ENCODE data around the gene PSMB10. TPM values are rescaled to one million over a fixed set of nuclear protein-coding genes. Genes with fewer than 3 reads are reported as not detected.

The PSMB10 gene
- total RNA-seq, 1 donor from 2014 or later, result 36.6 TPM

- no peak for TF ChIP-seq CTCF (IDR thresholded peaks at IDR 0.05; ENCODE audit: insufficient read depth, low read length, poor library complexity, severe bottlenecking)
- no peaks in the 10 kb centered on the region for H3K27me3 ChIP-seq (ENCODE audit: control insufficient read depth, insufficient read depth, low read length)
- H3K4me3 ChIP-seq (ENCODE audit: low read depth, low read length), result no peak overlapping the region
- H3K36me3 ChIP-seq (ENCODE audit: control insufficient read depth, insufficient read depth, low read length), result no peaks in the 10 kb centered on the region
- DNase-seq (ENCODE audit: low read depth), result no peak
Measured at GRCh38 chr16:67888331-67888730, 48.3 kb downstream of the PSMB10 start.

GRCh38 chr16:67886387-67886786 is 50.3 kb downstream of the PSMB10 start:
- Histone ChIP-seq H3K27me3 (ENCODE audit: control insufficient read depth, insufficient read depth, low read length) (no peaks in the 10 kb centered on the region), H3K36me3 (ENCODE audit: control insufficient read depth, insufficient read depth, low read length) (peaks cover 2% of the 10 kb centered on the region), H3K4me3 (ENCODE audit: low read depth, low read length) (no peak overlapping the region)
- TF ChIP-seq CTCF (IDR thresholded peaks at IDR 0.05; ENCODE audit: insufficient read depth, low read length, poor library complexity, severe bottlenecking), result no peak
- DNase-seq (ENCODE audit: low read depth), result no peak

- no peak for TF ChIP-seq CTCF (IDR thresholded peaks at IDR 0.05; ENCODE audit: insufficient read depth, low read length, poor library complexity, severe bottlenecking)
- Histone ChIP-seq H3K36me3 (ENCODE audit: control insufficient read depth, insufficient read depth, low read length) (peaks cover 2% of the 10 kb centered on the region), H3K27me3 (ENCODE audit: control insufficient read depth, insufficient read depth, low read length) (no peaks in the 10 kb centered on the region), H3K4me3 (ENCODE audit: low read depth, low read length) (no peak overlapping the region)
- DNase-seq (ENCODE audit: low read depth), result no peak
Measured at GRCh38 chr16:67885976-67886375, 50.7 kb downstream of the PSMB10 start.

- no peak overlapping the region for H3K4me3 ChIP-seq (ENCODE audit: low read depth, low read length)
Measured at GRCh38 chr16:67885545-67885944, 51.1 kb downstream of the PSMB10 start.

GRCh38 chr16:67884684-67885083 is 52.0 kb downstream of the PSMB10 start, which contains the start of gene NRN1L:
Gene NRN1L, plus strand, starts transcription at chr16:67884885. Its CDS starts 19 bp downstream, at chr16:67884904.
- Histone ChIP-seq H3K36me3 (ENCODE audit: control insufficient read depth, insufficient read depth, low read length) (peaks cover 2% of the 10 kb centered on the region), H3K27me3 (ENCODE audit: control insufficient read depth, insufficient read depth, low read length) (no peaks in the 10 kb centered on the region)
- no peak for TF ChIP-seq CTCF (IDR thresholded peaks at IDR 0.05; ENCODE audit: insufficient read depth, low read length, poor library complexity, severe bottlenecking)

More at GRCh38 chr16:67885545-67885944, 51.1 kb downstream of the PSMB10 start:
- Histone ChIP-seq H3K27me3 (ENCODE audit: control insufficient read depth, insufficient read depth, low read length) (no peaks in the 10 kb centered on the region), H3K36me3 (ENCODE audit: control insufficient read depth, insufficient read depth, low read length) (peaks cover 2% of the 10 kb centered on the region)
- no peak for DNase-seq (ENCODE audit: low read depth)
- TF ChIP-seq CTCF (IDR thresholded peaks at IDR 0.05; ENCODE audit: insufficient read depth, low read length, poor library complexity, severe bottlenecking), result no peak

More at GRCh38 chr16:67884684-67885083, 52.0 kb downstream of the PSMB10 start, which contains the start of gene NRN1L:
- peak; percentile 25 for DNase-seq (ENCODE audit: low read depth)
- H3K4me3 ChIP-seq (ENCODE audit: low read depth, low read length), result no peak within 1 kb of the TSS

Other genes with a start within 250 kb of the PSMB10 start
- 19.3 and 21.9 TPM in 2 replicates for gene GFOD2, start 217.5 kb downstream of the PSMB10 start, total RNA-seq
- gene RANBP10, start 130.3 kb downstream of the PSMB10 start, total RNA-seq, result 11.0 and 12.5 TPM in 2 replicates
- gene TSNAXIP1, start 130.0 kb downstream of the PSMB10 start, total RNA-seq, result 0.62 and 0.63 TPM in 2 replicates
- 38.3 and 44.0 TPM in 2 replicates for gene THAP11, start 94.5 kb downstream of the PSMB10 start, total RNA-seq
- gene NUTF2, start 89.9 kb downstream of the PSMB10 start, total RNA-seq, result 156 and 287 TPM in 2 replicates
- 30.3 and 45.5 TPM in 2 replicates for gene CENPT, start 89.2 kb downstream of the PSMB10 start, total RNA-seq
- 48.4 and 60.5 TPM in 2 replicates for gene EDC4, start 63.8 kb downstream of the PSMB10 start, total RNA-seq
- 1.1 and 2.9 TPM in 2 replicates for gene NRN1L, start 52.0 kb downstream of the PSMB10 start, total RNA-seq
- gene PSKH1, start 43.6 kb downstream of the PSMB10 start, total RNA-seq, result 20.9 and 21.6 TPM in 2 replicates
- gene CTRL, start 5.0 kb downstream of the PSMB10 start, total RNA-seq, result 5.5 TPM in 1 of 2 replicates, not detected in the other
- gene LCAT, start 7.3 kb upstream of the PSMB10 start, total RNA-seq, result 3.7 and 5.5 TPM in 2 replicates
- 35.4 and 36.6 TPM in 2 replicates for gene SLC12A4, start 31.8 kb upstream of the PSMB10 start, total RNA-seq
- not detected in 2 replicates for gene DPEP3, start 43.6 kb upstream of the PSMB10 start, total RNA-seq
- gene DPEP2, start 62.6 kb upstream of the PSMB10 start, total RNA-seq, result not detected in 2 replicates
- gene DPEP2NB, start 79.1 kb upstream of the PSMB10 start, total RNA-seq, result not detected in 2 replicates
- 10.6 and 11.4 TPM in 2 replicates for gene DDX28, start 86.4 kb upstream of the PSMB10 start, total RNA-seq
- 14.8 and 24.8 TPM in 2 replicates for gene DUS2, start 86.4 kb upstream of the PSMB10 start, total RNA-seq
- 15.2 and 21.7 TPM in 2 replicates for gene NFATC3, start 148.5 kb upstream of the PSMB10 start, total RNA-seq